IMR-90 (cell line): ENCODE measurements around the gene FAM83G. TPM values are rescaled to one million over a fixed set of nuclear protein-coding genes. Genes with fewer than 3 reads are reported as not detected.

Experiments used
- ATAC-seq: fragments of 200-7000 bp; cut with Tn5 transposase; 2 replicates; pipeline ENCODE4 v1.9.1; 2020; ENCODE audit warnings: low read depth, mild to moderate bottlenecking, moderate library complexity
- BruUV-seq: library from RNA; stranded (reverse); fragments of 400-500 nt; replicated peaks from 2 replicates; lab custom pipeline; 2021; lab: Mats Ljungman, UMichigan
- CTCF ChIA-PET: fragments of 300-600 bp; formaldehyde crosslinking; extraction: SDS; loops from one replicate; lab custom pipeline; 2021; ENCODE audit warnings: antibody characterized with exemption; lab: Yijun Ruan, JAX
- POLR2A ChIA-PET: fragments of 300-600 bp; sonication (Branson Sonifier 250); formaldehyde crosslinking; loops from one replicate; lab custom pipeline; 2022; ENCODE audit warnings: antibody characterized with exemption; ENCODE audit not compliant: unreplicated experiment; lab: Charles Lee
- DNase-seq: peaks from one replicate; pipeline ENCODE4 v3.0.0; 2013
- H2AFZ ChIP-seq: replicated peaks from 2 replicates; pipeline ENCODE3; 2013; ENCODE audit warnings: low read length, mild to moderate bottlenecking; ENCODE audit not compliant: poor library complexity
- H2AK5ac ChIP-seq: 2 replicates; pipeline ENCODE4 v1.6.1; 2013; ENCODE audit warnings: low read depth, low read length, inconsistent platforms
- H2AK9ac ChIP-seq: replicated peaks from 2 replicates; pipeline ENCODE3; 2013; ENCODE audit warnings: mild to moderate bottlenecking, low read depth, low read length, moderate library complexity; ENCODE audit not compliant: poor library complexity
- H2BK120ac ChIP-seq: 2 replicates; pipeline ENCODE4 v1.6.1; 2013; ENCODE audit warnings: low read depth, low read length, inconsistent platforms
- H2BK15ac ChIP-seq: 3 replicates; pipeline ENCODE4 v1.6.1; 2013; ENCODE audit warnings: low read depth, low read length, inconsistent platforms
- H2BK20ac ChIP-seq: 2 replicates; pipeline ENCODE4 v1.6.1; 2013; ENCODE audit warnings: low read depth, mild to moderate bottlenecking, inconsistent platforms, low read length, moderate library complexity
- H2BK5ac ChIP-seq: 2 replicates; pipeline ENCODE4 v1.6.1; 2013; ENCODE audit warnings: mild to moderate bottlenecking, low read depth, low read length, inconsistent platforms; ENCODE audit not compliant: poor library complexity, severe bottlenecking
- H3K14ac ChIP-seq: replicated peaks from 2 replicates; pipeline ENCODE4 v1.6.1; 2013; ENCODE audit warnings: low read depth, low read length, inconsistent platforms
- H3K18ac ChIP-seq: 2 replicates; pipeline ENCODE4 v1.6.1; 2013; ENCODE audit warnings: low read depth, low read length, control low read depth
- H3K23ac ChIP-seq: 2 replicates; pipeline ENCODE4 v1.6.1; 2013; ENCODE audit warnings: low read depth, low read length, inconsistent platforms
- H3K27ac ChIP-seq: 2 replicates; pipeline ENCODE4 v1.5.1; 2013; ENCODE audit warnings: mild to moderate bottlenecking, control low read depth, low read length; ENCODE audit not compliant: insufficient read depth
- H3K27me3 ChIP-seq: 2 replicates; pipeline ENCODE4 v1.6.1; 2013; ENCODE audit warnings: low read length; ENCODE audit not compliant: control insufficient read depth, insufficient read depth
- H3K36me3 ChIP-seq: 2 replicates; pipeline ENCODE4 v1.6.1; 2013; ENCODE audit warnings: low read length, mixed read lengths; ENCODE audit not compliant: control insufficient read depth, insufficient read depth
- H3K4ac ChIP-seq: 2 replicates; pipeline ENCODE4 v1.6.1; 2013; ENCODE audit warnings: low read depth, low read length, inconsistent platforms
- H3K4me1 ChIP-seq: 2 replicates; pipeline ENCODE4 v1.6.1; 2013; ENCODE audit warnings: low read length, mixed read lengths; ENCODE audit not compliant: control insufficient read depth, insufficient read depth
- H3K4me2 ChIP-seq: 2 replicates; pipeline ENCODE4 v1.6.1; 2013; ENCODE audit warnings: low read depth, mild to moderate bottlenecking, control low read depth, low read length, moderate library complexity
- H3K4me3 ChIP-seq: 2 replicates; pipeline ENCODE4 v1.5.1; 2013; ENCODE audit warnings: low read depth, mild to moderate bottlenecking, control low read depth, low read length, moderate library complexity; ENCODE audit not compliant: insufficient read depth
- H3K56ac ChIP-seq: 2 replicates; pipeline ENCODE4 v1.6.1; 2013; ENCODE audit warnings: low read length, inconsistent platforms; ENCODE audit not compliant: insufficient read depth; ENCODE audit errors: extremely low read depth
- H3K79me1 ChIP-seq, 2 experiments: 2 replicates each; pipeline ENCODE4 v1.6.1; 2013; ENCODE audit warnings: low read length in 2 of 2, inconsistent platforms in 1 of 2, low read depth in 1 of 2
- H3K9ac ChIP-seq: 2 replicates; pipeline ENCODE4 v1.6.1; 2013; ENCODE audit warnings: low read depth, low read length, control low read depth
- H3K9me1 ChIP-seq: 2 replicates; pipeline ENCODE4 v1.6.1; 2013; ENCODE audit warnings: low read length, inconsistent platforms; ENCODE audit not compliant: insufficient read depth
- H3K9me3 ChIP-seq: 2 replicates; pipeline ENCODE4 v1.6.1; 2013; ENCODE audit warnings: low read length; ENCODE audit not compliant: control insufficient read depth, insufficient read depth
- H4K20me1 ChIP-seq: 2 replicates; pipeline ENCODE4 v1.6.1; 2013; ENCODE audit warnings: low read length, inconsistent platforms; ENCODE audit not compliant: insufficient read depth
- H4K5ac ChIP-seq: 2 replicates; pipeline ENCODE4 v1.6.1; 2013; ENCODE audit warnings: mild to moderate bottlenecking, low read depth, low read length, control low read depth
- H4K8ac ChIP-seq, 2 experiments: 2 replicates each; pipeline ENCODE4 v1.6.1; 2013; ENCODE audit warnings: low read depth in 2 of 2, low read length in 2 of 2, control low read depth in 1 of 2, inconsistent platforms in 1 of 2
- H4K91ac ChIP-seq: 2 replicates; pipeline ENCODE4 v1.6.1; 2013; ENCODE audit warnings: low read depth, low read length, inconsistent platforms; ENCODE audit not compliant: insufficient read depth
- CHD1 ChIP-seq: IDR thresholded peaks from 2 replicates; pipeline ENCODE4 v1.6.1; 2012; ENCODE audit warnings: low read depth, low read length, improper control_type of control experiment
- ELK1 ChIP-seq: fragments of 150-350 bp; IDR thresholded peaks from 2 replicates; pipeline ENCODE4 v1.6.1; 2016; ENCODE audit warnings: low read depth, mild to moderate bottlenecking, low read length, moderate library complexity, borderline replicate concordance
- MAFK ChIP-seq: IDR thresholded peaks from 2 replicates; pipeline ENCODE4 v1.6.1; 2012; ENCODE audit warnings: low read depth, low read length, improper control_type of control experiment
- NFE2L2 ChIP-seq: fragments of 150-350 bp; IDR thresholded peaks from 2 replicates; pipeline ENCODE4 v1.6.1; 2016; ENCODE audit warnings: low read depth, mild to moderate bottlenecking, low read length
- POLR2A ChIP-seq: IDR thresholded peaks from 2 replicates; pipeline ENCODE4 v1.6.1; 2012; ENCODE audit warnings: mild to moderate bottlenecking, low read depth, low read length
- RAD21 ChIP-seq: IDR thresholded peaks from 2 replicates; pipeline ENCODE4 v1.6.1; 2012; ENCODE audit warnings: low read length, improper control_type of control experiment
- USF2 ChIP-seq: fragments of 150-350 bp; IDR thresholded peaks from 2 replicates; pipeline ENCODE4 v1.6.1; 2017; ENCODE audit warnings: mild to moderate bottlenecking, antibody characterized with exemption, low read length, low read depth
- WGBS, 2 experiments: methylation state at CpG; one replicate each; pipeline versions ENCODE4 v1.1.5 to v1.1.7; 2013; ENCODE audit warnings: missing lambda C conversion rate in 2 of 2; ENCODE audit not compliant: insufficient read length in 1 of 2; ENCODE audit errors: extremely low coverage in 2 of 2; 5-methylcytosine and 5-hydroxymethylcytosine counted together
- dilution Hi-C: fragments of 300-500 bp; cut with HindIII; formaldehyde crosslinking; loops from one replicate; pipeline ENCODE4 v1.14.3; 2018; ENCODE audit warnings: low sequenced_read_pairs; ENCODE audit not compliant: unreplicated experiment
- in situ Hi-C: fragments of 300-500 bp; cut with MboI; formaldehyde crosslinking; loops from 3 replicates; pipeline ENCODE4 v1.14.3; 2019; ENCODE audit warnings: low sequenced_read_pairs, inconsistent platforms, mixed read lengths
- intact Hi-C: fragments of 100-400 bp; cut with micrococcal nuclease; formaldehyde crosslinking; loops from 2 replicates; pipeline ENCODE4 v1.10.0; 2022
- polyA plus RNA-seq, 3 experiments: library from polyadenylated mRNA; depleted of rRNA; stranded (reverse); fragments of >200 nt; gene quantifications; 2 replicates each; pipeline ENCODE4 v1.2.3, GENCODE V29; 2012; ENCODE audit warnings: low replicate concordance in 1 of 3
- total RNA-seq: library from RNA; depleted of rRNA; stranded (reverse); fragments of >200 nt; gene quantifications from 2 replicates; pipeline ENCODE4 v1.2.3, GENCODE V29; 2012

Gene FAM83G
- total and polyA plus RNA-seq, 2 of the 4 experiments (the other 2 are of a cell fraction): 9.5 to 12.6 TPM

GRCh38 chr17:18981335-18981641 is 23.3 kb downstream of the FAM83G start:
- Histone ChIP-seq H3K36me3 (peaks cover 40% of the 10 kb centered on the region), H3K23ac (peak overlapping the region; percentile 75), H3K79me1 (peaks cover 12 to 53% of the 10 kb centered on the region in 2 experiments), H3K18ac (peak overlapping the region; percentile 24; the same call in 1 of the 2 replicates), H4K20me1 (no peaks in the 10 kb centered on the region), H2AK5ac (peak overlapping the region; percentile 79), H4K8ac (peak overlapping the region; percentile 15 to 87; a peak in 3 of 4 replicates), H2BK120ac (peak overlapping the region; percentile 68), H2AK9ac (peak overlapping the region; percentile 84), H2BK15ac (no peak overlapping the region; the same call in 2 of the 3 replicates), H3K14ac (peak overlapping the region; percentile 83), H3K9me1 (peaks cover 13% of the 10 kb centered on the region), H4K91ac (peak overlapping the region; percentile 44), H3K9ac (no peak overlapping the region), H3K56ac (no peak overlapping the region), H3K4me3 (no peak overlapping the region), H3K4ac (peak overlapping the region; percentile 81), H3K9me3 (no peaks in the 10 kb centered on the region), H2AFZ (peak overlapping the region; percentile 88), H4K5ac (peak overlapping the region; percentile 76), H3K27me3 (no peaks in the 10 kb centered on the region), H3K4me1 (peaks cover 19% of the 10 kb centered on the region), H3K27ac (no peak overlapping the region; the same call in 1 of the 2 replicates), H3K4me2 (no peak overlapping the region), H2BK20ac (no peak overlapping the region), H2BK5ac (peak overlapping the region; percentile 67)
- no peak for TF ChIP-seq POLR2A
- TF ChIP-seq NFE2L2: no peak
- no peak for TF ChIP-seq MAFK
- no peak for TF ChIP-seq CHD1
- no peak for TF ChIP-seq RAD21
- TF ChIP-seq USF2: no peak
- no peak for TF ChIP-seq ELK1
- WGBS, 2 experiments: 100% methylated on average over 3 of the region's 6 CpGs; no CpG with 5 or more reads in 1 of the 2 experiments
- intact Hi-C loops: no loop called here
- CTCF ChIA-PET: no interaction called here
- POLR2A ChIA-PET: no interaction called here
- DNase-seq: no peak
- no TSS peak for BruUV-seq
- dilution Hi-C loops: no loop called here
- ATAC-seq: no peak
- in situ Hi-C loops: no loop called here
